Measurements from ENCODE around the gene HIRA. TPM values are rescaled to one million over a fixed set of nuclear protein-coding genes. Genes with fewer than 3 reads are reported as not detected.

HIRA gene
- total RNA-seq, 1 donor from 2014 or later, result 7.3 TPM

DNA sequence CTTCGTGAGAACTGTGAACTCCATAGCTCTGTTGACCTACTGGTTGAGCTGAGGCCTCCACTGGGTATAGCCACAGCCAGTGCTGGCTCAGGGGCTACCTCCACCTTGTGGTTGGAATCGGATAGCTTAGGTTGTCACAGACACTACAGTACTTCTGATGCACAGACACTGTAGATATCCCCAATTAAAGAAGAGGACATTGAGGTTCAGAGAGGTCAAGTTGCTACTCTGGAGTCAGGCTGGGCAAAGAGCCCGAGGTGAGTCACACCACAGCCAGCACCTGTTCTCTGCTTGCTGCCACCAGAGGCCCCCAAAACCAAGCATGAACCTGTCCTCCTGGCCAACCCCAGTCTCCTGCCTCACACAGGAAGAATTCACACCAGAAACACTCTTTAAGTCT, 42.0 kb upstream of the HIRA start:
- Histone ChIP-seq H3K36me3 (ENCODE audit: control insufficient read depth in 3 of 3, insufficient read depth in 3 of 3, low read length in 3 of 3) (peaks cover 54 to 63% (median 63%) of the 10 kb centered on the region in 3 donors), H3K4me1 (ENCODE audit: control insufficient read depth in 3 of 3, insufficient read depth in 3 of 3, low read length in 3 of 3) (peaks cover 24 to 38% (median 31%) of the 10 kb centered on the region in 3 donors), H3K9me3 (ENCODE audit: control insufficient read depth in 3 of 3, low read length in 3 of 3) (no peaks in the 10 kb centered on the region), H3K4me3 (ENCODE audit: low read length in 3 of 3) (no peak overlapping the region), H3K27me3 (ENCODE audit: control insufficient read depth in 3 of 3, insufficient read depth in 3 of 3, low read length in 3 of 3) (no peaks in the 10 kb centered on the region), H3K9ac (ENCODE audit: low read depth in 1 of 3, low read length in 3 of 3) (peak overlapping the region in 1 of 3 donors; percentile 51), H3K27ac (ENCODE audit: low read depth, low read length) (peak overlapping the region; percentile 36)

DNA sequence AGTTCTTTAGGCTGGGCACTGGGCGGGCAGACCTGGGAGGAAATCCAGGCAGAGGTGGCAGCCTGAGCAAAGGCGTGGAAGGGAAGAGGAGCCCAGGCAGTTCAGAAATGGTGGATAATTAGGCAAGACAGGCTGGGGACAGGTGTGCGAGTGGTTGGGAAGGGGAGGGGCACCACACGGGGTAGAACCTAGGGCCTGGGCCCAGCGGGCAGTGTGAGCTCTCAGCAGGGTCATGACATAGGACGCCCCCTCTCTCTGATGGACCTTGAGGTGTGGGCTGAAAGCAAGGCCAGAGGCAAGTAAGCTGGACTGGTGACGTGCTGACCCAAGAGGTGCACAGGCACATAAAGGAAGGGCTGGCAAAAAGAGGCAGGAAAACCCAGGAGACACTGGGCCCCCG, 40.7 kb upstream of the HIRA start:
- H3K27me3 ChIP-seq (ENCODE audit: control insufficient read depth in 3 of 3, insufficient read depth in 3 of 3, low read length in 3 of 3), result no peaks in the 10 kb centered on the region
- peaks cover 68 to 77% (median 76%) of the 10 kb centered on the region in 3 donors for H3K36me3 ChIP-seq (ENCODE audit: control insufficient read depth in 3 of 3, insufficient read depth in 3 of 3, low read length in 3 of 3)
- peaks cover 11 to 29% (median 26%) of the 10 kb centered on the region in 3 donors for H3K4me1 ChIP-seq (ENCODE audit: control insufficient read depth in 3 of 3, insufficient read depth in 3 of 3, low read length in 3 of 3)
- no peak overlapping the region for H3K27ac ChIP-seq (ENCODE audit: low read depth, low read length)
- no peak overlapping the region for H3K4me3 ChIP-seq (ENCODE audit: low read length in 3 of 3)
- H3K9ac ChIP-seq (ENCODE audit: low read depth in 1 of 3, low read length in 3 of 3), result no peak overlapping the region
- H3K9me3 ChIP-seq (ENCODE audit: control insufficient read depth in 3 of 3, low read length in 3 of 3), result no peaks in the 10 kb centered on the region

DNA sequence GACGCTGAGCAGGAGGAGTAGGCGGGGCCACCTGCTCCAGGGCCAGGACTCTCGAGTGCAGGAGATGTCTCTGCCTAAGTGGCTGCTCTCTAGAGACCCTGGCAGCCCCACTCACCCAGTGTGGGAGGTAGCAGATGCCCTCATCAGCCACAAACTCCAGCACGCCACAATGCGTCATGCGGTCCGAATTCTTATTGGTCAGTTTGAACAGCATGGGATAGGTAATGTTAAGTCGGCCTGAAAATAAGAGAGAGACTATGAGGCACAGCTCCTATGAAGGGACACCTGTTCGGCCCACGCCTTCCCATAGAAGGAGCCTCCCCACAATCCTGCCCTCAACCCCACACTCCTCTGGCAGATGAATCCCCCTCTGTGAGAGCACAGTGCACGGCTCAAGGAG, 40.0 kb upstream of the HIRA start:
- Histone ChIP-seq H3K9me3 (ENCODE audit: control insufficient read depth in 3 of 3, low read length in 3 of 3) (no peaks in the 10 kb centered on the region), H3K4me1 (ENCODE audit: control insufficient read depth in 3 of 3, insufficient read depth in 3 of 3, low read length in 3 of 3) (peaks cover 8 to 27% (median 26%) of the 10 kb centered on the region in 3 donors), H3K27me3 (ENCODE audit: control insufficient read depth in 3 of 3, insufficient read depth in 3 of 3, low read length in 3 of 3) (no peaks in the 10 kb centered on the region), H3K27ac (ENCODE audit: low read depth, low read length) (no peak overlapping the region), H3K9ac (ENCODE audit: low read depth in 1 of 3, low read length in 3 of 3) (no peak overlapping the region), H3K4me3 (ENCODE audit: low read length in 3 of 3) (no peak overlapping the region), H3K36me3 (ENCODE audit: control insufficient read depth in 3 of 3, insufficient read depth in 3 of 3, low read length in 3 of 3) (peaks cover 74 to 83% (median 83%) of the 10 kb centered on the region in 3 donors)

GRCh38 chr22:19470010-19470409, 38.5 kb upstream of the HIRA start:
- Histone ChIP-seq H3K36me3 (ENCODE audit: control insufficient read depth in 3 of 3, insufficient read depth in 3 of 3, low read length in 3 of 3) (peaks cover 80 to 93% (median 89%) of the 10 kb centered on the region in 3 donors), H3K9ac (ENCODE audit: low read depth in 1 of 3, low read length in 3 of 3) (no peak overlapping the region), H3K4me3 (ENCODE audit: low read length in 3 of 3) (no peak overlapping the region), H3K27me3 (ENCODE audit: control insufficient read depth in 3 of 3, insufficient read depth in 3 of 3, low read length in 3 of 3) (no peaks in the 10 kb centered on the region), H3K27ac (ENCODE audit: low read depth, low read length) (no peak overlapping the region), H3K9me3 (ENCODE audit: control insufficient read depth in 3 of 3, low read length in 3 of 3) (no peaks in the 10 kb centered on the region), H3K4me1 (ENCODE audit: control insufficient read depth in 3 of 3, insufficient read depth in 3 of 3, low read length in 3 of 3) (peaks cover 8 to 17% (median 12%) of the 10 kb centered on the region in 3 donors)

DNA sequence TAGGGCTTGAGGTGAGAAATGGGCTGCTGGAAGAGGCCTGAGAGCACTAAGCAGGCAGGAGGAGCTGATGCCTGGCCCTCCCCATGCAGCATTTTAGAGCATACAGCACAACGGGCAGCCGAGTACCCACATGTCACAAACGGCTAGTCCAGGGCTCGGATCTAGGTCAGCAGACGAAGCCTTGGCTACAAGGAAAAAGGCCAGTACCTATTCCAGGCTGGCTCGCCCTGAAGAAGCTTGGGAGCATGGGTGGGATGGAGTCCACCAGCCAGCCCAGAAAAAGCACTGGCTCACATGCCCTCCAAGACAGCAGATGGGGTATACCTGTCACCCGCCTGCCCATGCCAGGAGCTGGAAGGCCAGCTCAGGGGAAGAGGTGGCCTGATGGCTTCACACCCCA, 37.9 kb upstream of the HIRA start:
- Histone ChIP-seq H3K27ac (ENCODE audit: low read depth, low read length) (no peak overlapping the region), H3K27me3 (ENCODE audit: control insufficient read depth in 3 of 3, insufficient read depth in 3 of 3, low read length in 3 of 3) (no peaks in the 10 kb centered on the region), H3K4me3 (ENCODE audit: low read length in 3 of 3) (no peak overlapping the region), H3K4me1 (ENCODE audit: control insufficient read depth in 3 of 3, insufficient read depth in 3 of 3, low read length in 3 of 3) (peaks cover 8 to 13% (median 12%) of the 10 kb centered on the region in 3 donors), H3K36me3 (ENCODE audit: control insufficient read depth in 3 of 3, insufficient read depth in 3 of 3, low read length in 3 of 3) (peaks cover 82 to 93% (median 92%) of the 10 kb centered on the region in 3 donors), H3K9me3 (ENCODE audit: control insufficient read depth in 3 of 3, low read length in 3 of 3) (no peaks in the 10 kb centered on the region), H3K9ac (ENCODE audit: low read depth in 1 of 3, low read length in 3 of 3) (peak overlapping the region in 1 of 3 donors; percentile 16)

- H3K9me3 ChIP-seq (ENCODE audit: control insufficient read depth in 3 of 3, low read length in 3 of 3), result no peaks in the 10 kb centered on the region
- H3K27ac ChIP-seq (ENCODE audit: low read depth, low read length), result no peak overlapping the region
- H3K4me3 ChIP-seq (ENCODE audit: low read length in 3 of 3), result no peak overlapping the region
- no peak overlapping the region for H3K9ac ChIP-seq (ENCODE audit: low read depth in 1 of 3, low read length in 3 of 3)
- no peaks in the 10 kb centered on the region for H3K27me3 ChIP-seq (ENCODE audit: control insufficient read depth in 3 of 3, insufficient read depth in 3 of 3, low read length in 3 of 3)
- H3K36me3 ChIP-seq (ENCODE audit: control insufficient read depth in 3 of 3, insufficient read depth in 3 of 3, low read length in 3 of 3), result peaks cover 81 to 97% (median 94%) of the 10 kb centered on the region in 3 donors
- H3K4me1 ChIP-seq (ENCODE audit: control insufficient read depth in 3 of 3, insufficient read depth in 3 of 3, low read length in 3 of 3), result peaks cover 0 to under 1% (median under 1%) of the 10 kb centered on the region in 3 donors
Observed at GRCh38 chr22:19467912-19468311, 36.4 kb upstream of the HIRA start.

GRCh38 chr22:19466848-19467752, 35.6 kb upstream of the HIRA start:
- Histone ChIP-seq H3K27me3 (ENCODE audit: control insufficient read depth in 3 of 3, insufficient read depth in 3 of 3, low read length in 3 of 3) (no peaks in the 10 kb centered on the region), H3K4me1 (ENCODE audit: control insufficient read depth in 3 of 3, insufficient read depth in 3 of 3, low read length in 3 of 3) (no peaks in the 10 kb centered on the region), H3K9ac (ENCODE audit: low read depth in 1 of 3, low read length in 3 of 3) (peak overlapping the region in 1 of 3 donors; percentile 33), H3K9me3 (ENCODE audit: control insufficient read depth in 3 of 3, low read length in 3 of 3) (no peaks in the 10 kb centered on the region), H3K4me3 (ENCODE audit: low read length in 3 of 3) (no peak overlapping the region), H3K36me3 (ENCODE audit: control insufficient read depth in 3 of 3, insufficient read depth in 3 of 3, low read length in 3 of 3) (peaks cover 74 to 96% (median 90%) of the 10 kb centered on the region in 3 donors), H3K27ac (ENCODE audit: low read depth, low read length) (no peak overlapping the region)

DNA sequence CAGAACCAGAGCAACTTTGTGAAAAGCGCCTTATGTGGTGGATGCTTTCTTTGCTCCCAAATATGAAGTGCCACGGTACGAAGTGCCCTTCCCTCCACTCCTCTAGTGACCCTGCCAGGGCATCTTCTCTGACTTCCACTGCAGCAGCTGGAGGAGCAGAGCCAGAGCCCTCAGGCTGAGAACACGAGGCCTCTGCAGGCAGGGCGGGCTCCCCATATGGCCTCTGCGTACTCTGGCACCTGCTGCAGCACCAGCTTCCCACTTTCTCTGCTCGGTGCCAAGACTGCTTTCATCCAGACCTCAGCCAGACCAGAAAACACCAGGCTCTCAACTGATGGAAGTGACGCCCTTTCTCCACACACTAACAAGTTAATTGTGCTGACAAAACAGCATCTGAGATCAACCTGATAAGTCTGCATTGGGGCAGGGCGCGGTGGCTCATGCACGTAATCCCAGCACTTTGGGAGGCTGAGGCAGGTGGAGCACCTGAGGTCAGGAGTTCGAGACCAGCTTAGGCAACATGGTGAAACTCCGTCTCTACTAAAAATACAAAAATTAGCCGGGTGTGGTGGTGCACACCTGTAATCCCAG, 34.7 kb upstream of the HIRA start:
- H3K4me3 ChIP-seq (ENCODE audit: low read length in 3 of 3), result no peak overlapping the region
- H3K27ac ChIP-seq (ENCODE audit: low read depth, low read length), result no peak overlapping the region
- no peaks in the 10 kb centered on the region for H3K27me3 ChIP-seq (ENCODE audit: control insufficient read depth in 3 of 3, insufficient read depth in 3 of 3, low read length in 3 of 3)
- no peaks in the 10 kb centered on the region for H3K9me3 ChIP-seq (ENCODE audit: control insufficient read depth in 3 of 3, low read length in 3 of 3)
- H3K4me1 ChIP-seq (ENCODE audit: control insufficient read depth in 3 of 3, insufficient read depth in 3 of 3, low read length in 3 of 3), result no peaks in the 10 kb centered on the region
- H3K36me3 ChIP-seq (ENCODE audit: control insufficient read depth in 3 of 3, insufficient read depth in 3 of 3, low read length in 3 of 3), result peaks cover 67 to 87% (median 81%) of the 10 kb centered on the region in 3 donors
- H3K9ac ChIP-seq (ENCODE audit: low read depth in 1 of 3, low read length in 3 of 3), result no peak overlapping the region

DNA sequence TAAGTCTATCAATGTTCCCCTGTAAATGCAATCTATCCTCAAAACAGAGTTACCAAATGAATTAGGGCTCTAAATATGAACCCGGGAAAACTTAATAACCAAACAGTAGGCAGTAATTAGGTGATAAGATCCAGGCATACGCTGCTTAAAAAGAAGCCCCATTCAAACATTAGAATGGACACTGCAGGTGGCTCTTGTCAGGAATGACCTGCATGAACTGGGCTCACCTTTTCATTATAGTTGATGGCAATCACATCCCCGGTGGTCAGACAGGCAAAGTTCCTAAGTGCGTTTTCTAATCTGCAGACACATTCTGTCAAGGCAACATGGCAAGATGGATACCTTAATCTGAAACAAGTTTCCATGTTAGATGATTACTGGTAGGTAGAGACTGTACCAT, 33.4 kb upstream of the HIRA start:
- Histone ChIP-seq H3K27me3 (ENCODE audit: control insufficient read depth in 3 of 3, insufficient read depth in 3 of 3, low read length in 3 of 3) (no peaks in the 10 kb centered on the region), H3K9ac (ENCODE audit: low read depth in 1 of 3, low read length in 3 of 3) (peak overlapping the region in 1 of 3 donors; percentile 16), H3K9me3 (ENCODE audit: control insufficient read depth in 3 of 3, low read length in 3 of 3) (no peaks in the 10 kb centered on the region), H3K4me3 (ENCODE audit: low read length in 3 of 3) (no peak overlapping the region), H3K27ac (ENCODE audit: low read depth, low read length) (no peak overlapping the region), H3K4me1 (ENCODE audit: control insufficient read depth in 3 of 3, insufficient read depth in 3 of 3, low read length in 3 of 3) (no peaks in the 10 kb centered on the region), H3K36me3 (ENCODE audit: control insufficient read depth in 3 of 3, insufficient read depth in 3 of 3, low read length in 3 of 3) (peaks cover 62 to 85% (median 77%) of the 10 kb centered on the region in 3 donors)

GRCh38 chr22:19464546-19464945, 33.0 kb upstream of the HIRA start:
- Histone ChIP-seq H3K9me3 (ENCODE audit: control insufficient read depth in 3 of 3, low read length in 3 of 3) (no peaks in the 10 kb centered on the region), H3K27me3 (ENCODE audit: control insufficient read depth in 3 of 3, insufficient read depth in 3 of 3, low read length in 3 of 3) (no peaks in the 10 kb centered on the region), H3K4me1 (ENCODE audit: control insufficient read depth in 3 of 3, insufficient read depth in 3 of 3, low read length in 3 of 3) (no peaks in the 10 kb centered on the region), H3K4me3 (ENCODE audit: low read length in 3 of 3) (no peak overlapping the region), H3K9ac (ENCODE audit: low read depth in 1 of 3, low read length in 3 of 3) (no peak overlapping the region), H3K27ac (ENCODE audit: low read depth, low read length) (no peak overlapping the region), H3K36me3 (ENCODE audit: control insufficient read depth in 3 of 3, insufficient read depth in 3 of 3, low read length in 3 of 3) (peaks cover 57 to 81% (median 72%) of the 10 kb centered on the region in 3 donors)

Measured in skeletal muscle tissue (tissue), 4 donors.